Upper lobe of right lung (tissue), 1 donor: ENCODE data around the gene ZAR1. TPM values are rescaled to one million over a fixed set of nuclear protein-coding genes. Genes with fewer than 3 reads are reported as not detected.

Source experiments
- ATAC-seq: fragments of 200-7000 bp; cut with Tn5 transposase; one replicate; pipeline ENCODE4 v1.9.1; 2020; ENCODE audit warnings: mild to moderate bottlenecking, moderate library complexity
- DNase-seq: peaks from one replicate; pipeline ENCODE4 v3.0.0-alpha.2; 2020
- H3K27ac ChIP-seq: fragments of 200-600 bp; one replicate; pipeline ENCODE4 v1.8.0; 2022
- H3K27me3 ChIP-seq: fragments of 200-600 bp; one replicate; pipeline ENCODE4 v1.8.0; 2022; ENCODE audit warnings: mild to moderate bottlenecking
- H3K36me3 ChIP-seq: fragments of 200-600 bp; one replicate; pipeline ENCODE4 v1.8.0; 2022
- H3K4me1 ChIP-seq: fragments of 200-600 bp; one replicate; pipeline ENCODE4 v1.8.0; 2022
- H3K4me3 ChIP-seq: fragments of 200-600 bp; one replicate; pipeline ENCODE4 v1.8.0; 2022; ENCODE audit warnings: mild to moderate bottlenecking
- H3K9me3 ChIP-seq: fragments of 200-600 bp; one replicate; pipeline ENCODE4 v1.8.0; 2022
- intact Hi-C: fragments of 100-400 bp; cut with DNase I; formaldehyde crosslinking; loops from one replicate; pipeline ENCODE4 v1.11.0; 2022
- total RNA-seq: library from RNA; stranded (reverse); fragmentation: NEBNext Ultra II Directional; extraction: Animal tissue kit (Norgen Biotek cat#: 25700); gene quantifications from one replicate; pipeline ENCODE4 v1.2.1, GENCODE V29; 2021
- TF ChIP-seq, protein P1 (sequence below): fragments of 200-600 bp; IDR thresholded peaks from one replicate; pipeline ENCODE4 v1.8.0; 2022; ENCODE audit warnings: antibody characterized with exemption
- donor health status: DM: no; HTN: yes; CAD: no; lungs with severe emphysema.

Gene ZAR1
- total RNA-seq, 1 donor from 2014 or later = 0.55 TPM

- DNase-seq = peak; percentile 68
- H3K4me1 ChIP-seq = peaks cover 4% of the 10 kb centered on the region
- H3K36me3 ChIP-seq = no peaks in the 10 kb centered on the region
These were observed 6.9 kb upstream of the ZAR1 start, which contains the start of gene SLC10A4 for GRCh38 chr4:48483006-48483776. Gene SLC10A4 (plus strand): TSS chr4:48483343. CDS start chr4:48483562, 219 bp downstream.

GRCh38 chr4:48483777-48484493 is 6.1 kb upstream of the ZAR1 start:
- intact Hi-C loops = no loop called here
- H3K36me3 ChIP-seq = no peaks in the 10 kb centered on the region
- ATAC-seq (peak; percentile 71), DNase-seq (peak; percentile 70)
- peak overlapping the region; percentile 41 for H3K4me3 ChIP-seq
- H3K4me1 ChIP-seq = peaks cover 4% of the 10 kb centered on the region
- peaks cover 72% of the 10 kb centered on the region for H3K27me3 ChIP-seq
- TF ChIP-seq, protein P1, sequence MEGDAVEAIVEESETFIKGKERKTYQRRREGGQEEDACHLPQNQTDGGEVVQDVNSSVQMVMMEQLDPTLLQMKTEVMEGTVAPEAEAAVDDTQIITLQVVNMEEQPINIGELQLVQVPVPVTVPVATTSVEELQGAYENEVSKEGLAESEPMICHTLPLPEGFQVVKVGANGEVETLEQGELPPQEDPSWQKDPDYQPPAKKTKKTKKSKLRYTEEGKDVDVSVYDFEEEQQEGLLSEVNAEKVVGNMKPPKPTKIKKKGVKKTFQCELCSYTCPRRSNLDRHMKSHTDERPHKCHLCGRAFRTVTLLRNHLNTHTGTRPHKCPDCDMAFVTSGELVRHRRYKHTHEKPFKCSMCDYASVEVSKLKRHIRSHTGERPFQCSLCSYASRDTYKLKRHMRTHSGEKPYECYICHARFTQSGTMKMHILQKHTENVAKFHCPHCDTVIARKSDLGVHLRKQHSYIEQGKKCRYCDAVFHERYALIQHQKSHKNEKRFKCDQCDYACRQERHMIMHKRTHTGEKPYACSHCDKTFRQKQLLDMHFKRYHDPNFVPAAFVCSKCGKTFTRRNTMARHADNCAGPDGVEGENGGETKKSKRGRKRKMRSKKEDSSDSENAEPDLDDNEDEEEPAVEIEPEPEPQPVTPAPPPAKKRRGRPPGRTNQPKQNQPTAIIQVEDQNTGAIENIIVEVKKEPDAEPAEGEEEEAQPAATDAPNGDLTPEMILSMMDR = no peak
- H3K27ac ChIP-seq = no peak overlapping the region
- H3K9me3 ChIP-seq = no peaks in the 10 kb centered on the region

More at GRCh38 chr4:48483006-48483776, 6.9 kb upstream of the ZAR1 start, which contains the start of gene SLC10A4:
- intact Hi-C loops = no loop called here
- no peaks in the 10 kb centered on the region for H3K9me3 ChIP-seq
- H3K4me3 ChIP-seq = peak within 1 kb of the TSS; percentile 41
- H3K27ac ChIP-seq = no peak within 1 kb of the TSS
- TF ChIP-seq, protein P1 = no peak
- H3K27me3 ChIP-seq = peaks cover 66% of the 10 kb centered on the region
- peak; percentile 81 for ATAC-seq

DNA sequence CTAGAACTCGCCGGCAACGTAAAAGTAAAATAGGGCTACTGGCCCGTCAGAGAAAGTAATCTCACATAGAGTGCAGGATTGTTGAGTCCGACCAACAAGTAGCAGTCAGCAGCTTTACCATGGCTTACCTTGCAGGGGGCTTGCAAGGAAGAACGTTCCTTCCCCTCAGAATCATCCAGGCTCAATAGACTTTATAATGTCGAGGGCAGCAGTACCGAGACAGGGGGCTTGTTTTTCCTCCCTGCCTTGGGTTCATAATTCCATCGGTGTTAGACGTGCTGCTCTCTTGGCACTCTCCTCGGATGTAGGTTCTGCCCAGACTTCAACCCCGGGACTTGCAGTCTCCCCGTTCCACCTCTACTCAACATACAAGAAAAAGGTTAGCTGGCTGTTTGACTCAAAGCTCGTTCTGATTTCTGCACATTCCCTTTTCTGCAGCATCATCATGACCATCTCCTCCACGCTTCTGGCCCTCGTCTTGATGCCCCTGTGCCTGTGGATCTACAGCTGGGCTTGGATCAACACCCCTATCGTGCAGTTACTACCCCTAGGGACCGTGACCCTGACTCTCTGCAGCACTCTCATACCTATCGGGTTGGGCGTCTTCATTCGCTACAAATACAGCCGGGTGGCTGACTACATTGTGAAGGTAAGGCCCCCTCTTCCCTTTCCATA is 5.4 kb upstream of the ZAR1 start:
- intact Hi-C loops = no loop called here

DNA sequence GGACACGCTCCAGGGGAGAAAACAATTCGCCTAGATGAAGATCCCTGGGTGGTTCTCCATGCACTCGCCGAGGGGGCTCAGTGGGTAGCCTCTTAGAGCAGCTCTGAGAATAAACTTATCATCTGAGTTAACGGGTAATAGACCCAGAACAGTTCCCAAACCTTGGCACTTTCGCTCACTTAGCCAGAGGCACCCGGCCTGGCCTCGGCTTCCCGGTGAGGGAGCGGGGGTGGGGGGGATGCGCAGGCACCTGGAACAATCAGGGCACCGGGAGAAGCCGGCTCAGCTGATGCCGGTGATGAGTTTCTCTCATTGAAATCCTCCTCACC is 405 bp upstream of the ZAR1 start:
- no peak for DNase-seq
- Histone ChIP-seq H3K27me3 (peaks cover 65% of the 10 kb centered on the region), H3K9me3 (no peaks in the 10 kb centered on the region), H3K4me1 (peaks cover 10% of the 10 kb centered on the region), H3K4me3 (peak overlapping the region; percentile 45), H3K27ac (no peak overlapping the region), H3K36me3 (no peaks in the 10 kb centered on the region)
- TF ChIP-seq, protein P1 = no peak
- intact Hi-C loops = no loop called here
- no peak for ATAC-seq

More for the DNA sequence above, 5.4 kb upstream of the ZAR1 start:
- ATAC-seq = no peak
- no peak overlapping the region for H3K27ac ChIP-seq
- DNase-seq = no peak
- peaks cover 79% of the 10 kb centered on the region for H3K27me3 ChIP-seq
- H3K4me1 ChIP-seq = peaks cover 7% of the 10 kb centered on the region
- no peaks in the 10 kb centered on the region for H3K36me3 ChIP-seq
- H3K9me3 ChIP-seq = no peaks in the 10 kb centered on the region
- TF ChIP-seq, protein P1 = no peak
- no peak overlapping the region for H3K4me3 ChIP-seq

GRCh38 chr4:48490680-48491513 is 845 bp downstream of the ZAR1 start:
- DNase-seq (no peak), ATAC-seq (peak; percentile 5)

More at GRCh38 chr4:48490680-48491513, 845 bp downstream of the ZAR1 start:
- H3K27ac ChIP-seq = no peak overlapping the region
- TF ChIP-seq, protein P1 = no peak
- no peaks in the 10 kb centered on the region for H3K36me3 ChIP-seq
- H3K27me3 ChIP-seq = peaks cover 62% of the 10 kb centered on the region
- no peaks in the 10 kb centered on the region for H3K9me3 ChIP-seq
- peaks cover 10% of the 10 kb centered on the region for H3K4me1 ChIP-seq
- intact Hi-C loops = no loop called here
- H3K4me3 ChIP-seq = no peak overlapping the region
